H1 (cell line): ENCODE data around the gene RAD18. TPM values are rescaled to one million over a fixed set of nuclear protein-coding genes. Genes with fewer than 3 reads are reported as not detected.

Experiments used
- CTCF ChIA-PET: fragments of 300-600 bp; sonication (Branson Sonifier 250); formaldehyde crosslinking; loops from one replicate; lab custom pipeline; 2021; ENCODE audit not compliant: partially characterized antibody; lab: Charles Lee
- POLR2A ChIA-PET: fragments of 300-600 bp; sonication (Branson Sonifier 250); formaldehyde crosslinking; loops from one replicate; lab custom pipeline; 2021; ENCODE audit warnings: inconsistent platforms; ENCODE audit not compliant: partially characterized antibody; lab: Charles Lee
- DNase-seq, 2 experiments: peaks; one replicate each; pipeline versions ENCODE4 v3.0.0 to v3.0.0-alpha.2; 2010 to 2022; ENCODE audit warnings: low spot score in 2 of 2, low read depth in 1 of 2, mixed read lengths in 1 of 2
- FAIRE-seq: peaks from 2 replicates; lab custom pipeline; 2011; peaks lifted over from hg19 to GRCh38; lab: Jason Lieb, UNC
- H2AFZ ChIP-seq: 2 replicates; pipeline ENCODE4 v1.8.1; 2012; ENCODE audit warnings: low read length, inconsistent platforms
- H2AK5ac ChIP-seq: 2 replicates; pipeline ENCODE4 v1.6.1; 2013; ENCODE audit warnings: low read depth, low read length
- H2BK120ac ChIP-seq: replicated peaks from 2 replicates; pipeline ENCODE3; 2013; ENCODE audit warnings: low read depth, low read length, inconsistent platforms
- H2BK12ac ChIP-seq: 2 replicates; pipeline ENCODE4 v1.6.1; 2013; ENCODE audit warnings: low read depth, low read length
- H2BK15ac ChIP-seq: 2 replicates; pipeline ENCODE4 v1.6.1; 2013; ENCODE audit warnings: low read length
- H2BK20ac ChIP-seq: 2 replicates; pipeline ENCODE4 v1.6.1; 2013; ENCODE audit warnings: low read length
- H2BK5ac ChIP-seq: 2 replicates; pipeline ENCODE4 v1.6.1; 2013; ENCODE audit warnings: low read depth, low read length
- H3K14ac ChIP-seq: 2 replicates; pipeline ENCODE4 v1.6.1; 2013; ENCODE audit warnings: inconsistent platforms; ENCODE audit not compliant: insufficient read length
- H3K18ac ChIP-seq: 2 replicates; pipeline ENCODE4 v1.6.1; 2013; ENCODE audit warnings: low read length; ENCODE audit errors: extremely low read depth
- H3K23ac ChIP-seq: 2 replicates; pipeline ENCODE4 v1.6.1; 2013; ENCODE audit warnings: inconsistent platforms; ENCODE audit not compliant: insufficient read length
- H3K23me2 ChIP-seq: 2 replicates; pipeline ENCODE4 v1.6.1; 2013; ENCODE audit warnings: low read depth, low read length
- H3K27ac ChIP-seq: 2 replicates; pipeline ENCODE4 v1.6.1; 2011; ENCODE audit warnings: low read depth, low read length, inconsistent platforms
- H3K27me3 ChIP-seq, 4 experiments: replicated peaks in 1 of 4; 1 replicate in 1 of 4; 2 replicates in 3 of 4; pipeline versions ENCODE4 v1.6.1 to v1.8.1; 2011 to 2013; ENCODE audit warnings: low read length in 3 of 4, mild to moderate bottlenecking in 3 of 4, inconsistent platforms in 2 of 4, mixed read lengths in 2 of 4, moderate library complexity in 1 of 4; ENCODE audit not compliant: control insufficient read depth in 3 of 4, insufficient read depth in 3 of 4; ENCODE audit errors: extremely low read depth in 1 of 4
- H3K36me3 ChIP-seq, 4 experiments: 2 replicates each; pipeline versions ENCODE4 v1.6.1 to v1.8.1; 2011 to 2013; ENCODE audit warnings: mild to moderate bottlenecking in 4 of 4, low read length in 3 of 4, moderate library complexity in 2 of 4, control low read depth in 1 of 4, inconsistent platforms in 1 of 4; ENCODE audit not compliant: insufficient read depth in 4 of 4, control insufficient read depth in 2 of 4
- H3K4ac ChIP-seq: replicated peaks from 2 replicates; pipeline ENCODE3; 2013; ENCODE audit warnings: low read length, low read depth, mixed read lengths, inconsistent platforms; ENCODE audit not compliant: insufficient read length
- H3K4me1 ChIP-seq, 4 experiments: replicated peaks in 1 of 4; 1 replicate in 1 of 4; 2 replicates in 3 of 4; pipeline versions ENCODE4 v1.6.1 to v1.8.1; 2011 to 2013; ENCODE audit warnings: low read length in 3 of 4, inconsistent platforms in 2 of 4, mixed read lengths in 1 of 4; ENCODE audit not compliant: insufficient read depth in 4 of 4, control insufficient read depth in 3 of 4
- H3K4me2 ChIP-seq, 2 experiments: 2 replicates each; pipeline versions ENCODE4 v1.6.1 to v1.8.1; 2011 to 2013; ENCODE audit warnings: low read depth in 2 of 2, low read length in 2 of 2, control low read depth in 1 of 2, inconsistent platforms in 1 of 2, mild to moderate bottlenecking in 1 of 2; ENCODE audit not compliant: insufficient read depth in 1 of 2
- H3K4me3 ChIP-seq, 4 experiments: fragments of 200-600, 300-600 bp in 1 of 4; sonication (generic), shearing (Covaris generic), sonication (Bioruptor Twin) in 1 of 4; 2 replicates each; pipeline versions ENCODE4 v1.5.1 to v1.8.1; 2011 to 2016; ENCODE audit warnings: low read length in 4 of 4, low read depth in 3 of 4, control low read depth in 2 of 4, inconsistent platforms in 2 of 4, mild to moderate bottlenecking in 2 of 4, mixed read lengths in 1 of 4, moderate library complexity in 1 of 4; ENCODE audit not compliant: insufficient read depth in 2 of 4; ENCODE audit errors: extremely low read depth in 1 of 4
- H3K56ac ChIP-seq: replicated peaks from 2 replicates; pipeline ENCODE3; 2013; ENCODE audit warnings: low read depth, mild to moderate bottlenecking, mixed read lengths, low read length, inconsistent platforms; ENCODE audit not compliant: insufficient read length
- H3K79me1 ChIP-seq: 2 replicates; pipeline ENCODE4 v1.6.1; 2013; ENCODE audit warnings: low read depth, low read length, control low read depth
- H3K79me2 ChIP-seq, 2 experiments: 2 replicates each; pipeline versions ENCODE4 v1.6.1 to v1.8.1; 2012 to 2013; ENCODE audit warnings: low read length in 2 of 2, mild to moderate bottlenecking in 2 of 2, inconsistent platforms in 1 of 2; ENCODE audit not compliant: insufficient read depth in 2 of 2, control insufficient read depth in 1 of 2
- H3K9ac ChIP-seq, 4 experiments: replicated peaks in 1 of 4; 1 replicate in 1 of 4; 2 replicates in 3 of 4; pipeline versions ENCODE4 v1.6.1 to v1.8.1; 2011 to 2013; ENCODE audit warnings: low read depth in 3 of 4, low read length in 3 of 4, control low read depth in 2 of 4, mild to moderate bottlenecking in 2 of 4, moderate library complexity in 2 of 4, inconsistent platforms in 1 of 4; ENCODE audit errors: extremely low read depth in 1 of 4
- H3K9me3 ChIP-seq, 2 experiments: 2 replicates each; pipeline versions ENCODE4 v1.6.1 to v1.8.1; 2012 to 2013; ENCODE audit warnings: mild to moderate bottlenecking in 2 of 2, moderate library complexity in 2 of 2, control low read depth in 1 of 2, inconsistent platforms in 1 of 2, low read depth in 1 of 2, low read length in 1 of 2, mixed read lengths in 1 of 2; ENCODE audit not compliant: insufficient read depth in 2 of 2
- H4K20me1 ChIP-seq, 2 experiments: replicated peaks in 1 of 2; 2 replicates each; pipeline versions ENCODE3 to v1.8.1; 2011 to 2013; ENCODE audit warnings: inconsistent platforms in 2 of 2, low read length in 2 of 2, mild to moderate bottlenecking in 1 of 2; ENCODE audit not compliant: insufficient read depth in 2 of 2, control insufficient read depth in 1 of 2
- H4K5ac ChIP-seq: 2 replicates; pipeline ENCODE4 v1.6.1; 2013; ENCODE audit warnings: low read length, low read depth, mixed read lengths, inconsistent platforms; ENCODE audit not compliant: insufficient read length
- H4K8ac ChIP-seq: 2 replicates; pipeline ENCODE4 v1.8.0; 2013; ENCODE audit warnings: mild to moderate bottlenecking, moderate library complexity, low read length, inconsistent platforms; ENCODE audit not compliant: insufficient read depth; ENCODE audit errors: extremely low read depth
- H4K91ac ChIP-seq: replicated peaks from 2 replicates; pipeline ENCODE3; 2013; ENCODE audit warnings: low read length, mixed read lengths, inconsistent platforms; ENCODE audit not compliant: insufficient read length
- ASH2L ChIP-seq: fragments of 200-600, 300-600 bp; sonication (generic); IDR thresholded peaks from one replicate; pipeline ENCODE4 v1.7.1; 2017; ENCODE audit warnings: low read length
- EP300 ChIP-seq, 2 experiments: IDR thresholded peaks; 1 replicate in 1 of 2; 2 replicates in 1 of 2; pipeline ENCODE4 v1.6.1; 2011 to 2012; ENCODE audit warnings: low read depth in 2 of 2, low read length in 2 of 2, mild to moderate bottlenecking in 2 of 2, borderline replicate concordance in 1 of 2, inconsistent platforms in 1 of 2, moderate library complexity in 1 of 2
- FOSL1 ChIP-seq: IDR thresholded peaks from 2 replicates; pipeline ENCODE4 v1.6.1; 2011; ENCODE audit warnings: mild to moderate bottlenecking, low read depth, low read length, moderate library complexity; ENCODE audit not compliant: insufficient read depth
- HDAC2 ChIP-seq, 2 experiments: fragments of 300-600 bp in 1 of 2; sonication (generic) in 1 of 2; IDR thresholded peaks; 2 replicates each; pipeline ENCODE4 v1.6.1; 2011 to 2012; ENCODE audit warnings: low read depth in 2 of 2, low read length in 2 of 2, mild to moderate bottlenecking in 2 of 2, moderate library complexity in 2 of 2, borderline replicate concordance in 1 of 2, inconsistent platforms in 1 of 2
- KDM5A ChIP-seq: fragments of 200-600 bp; IDR thresholded peaks from 2 replicates; pipeline ENCODE4 v1.7.1; 2012; ENCODE audit warnings: mild to moderate bottlenecking, low read length, inconsistent platforms, mixed read lengths
- TBP ChIP-seq: IDR thresholded peaks from 2 replicates; pipeline ENCODE4 v1.6.1; 2011; ENCODE audit warnings: low read depth, low read length, improper control_type of control experiment
- WGBS, 2 experiments: shearing (Covaris generic) in 1 of 2; methylation state at CpG; one replicate each; pipeline versions ENCODE4 v1.1.6 to v1.1.7; 2013 to 2015; ENCODE audit warnings: low lambda C conversion rate in 2 of 2, mixed read lengths in 2 of 2, inconsistent platforms in 1 of 2, low coverage in 1 of 2, missing lambda C conversion rate in 1 of 2; ENCODE audit not compliant: insufficient replicate concordance in 2 of 2, insufficient coverage in 1 of 2, insufficient read length in 1 of 2; ENCODE audit errors: extremely low coverage in 1 of 2, missing lambda C conversion rate in 1 of 2; 5-methylcytosine and 5-hydroxymethylcytosine counted together
- polyA plus RNA-seq, 7 experiments: library from polyadenylated mRNA; depleted of rRNA in 3 of 7; stranded (reverse) in 5 of 7; unstranded in 2 of 7; fragments of >200 nt in 5 of 7; fragments of 200-250 nt in 2 of 7; gene quantifications; 1 replicate in 5 of 7; 2 replicates in 1 of 7; 4 replicates in 1 of 7; pipeline versions ENCODE4 v1.2.1 to v1.2.3, GENCODE V29; 2011 to 2013; ENCODE audit warnings: missing spikeins in 2 of 7, mixed read lengths in 2 of 7
- total RNA-seq: library from RNA; stranded (reverse); fragmentation: NEBNext Ultra II Directional; extraction: Animal tissue kit (Norgen Biotek cat#: 25700); gene quantifications from 2 replicates; pipeline ENCODE4 v1.2.1, GENCODE V29; 2021
- TF ChIP-seq, protein P1 (sequence below): IDR thresholded peaks from 2 replicates; pipeline ENCODE4 v1.6.1; 2012; ENCODE audit warnings: inconsistent platforms

The RAD18 gene
- total and polyA plus RNA-seq, 2 of the 8 experiments (the other 6 are each of a cell fraction or from before 2014, with no cell fraction given), result 13.0 to 23.2 TPM

DNA sequence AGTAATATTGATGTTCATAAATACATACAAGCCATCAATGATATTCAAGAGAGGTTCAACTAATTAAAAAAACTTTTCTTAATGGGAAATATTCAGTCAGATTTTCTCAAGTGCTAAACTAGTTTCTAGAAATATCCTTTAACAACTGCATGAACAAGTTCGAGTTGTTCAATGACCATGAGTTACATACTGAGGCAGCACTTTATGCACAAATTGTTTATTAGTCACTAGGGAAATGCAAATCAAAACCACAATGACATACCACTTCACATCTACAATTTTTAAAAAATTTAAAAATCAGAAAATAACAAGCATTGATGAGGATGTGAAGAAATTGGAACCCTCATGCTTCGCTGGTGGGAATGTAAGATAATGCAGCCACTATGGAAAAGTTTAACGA is 62.4 kb downstream of the RAD18 start:
- CTCF ChIA-PET, result no interaction called here
- WGBS, 2 experiments, result 91% methylated on average over 3 of the region's 3 CpGs; no CpG with 5 or more reads in 1 of the 2 experiments
- TF ChIP-seq FOSL1 (no peak), ASH2L (no peak), HDAC2 (IDR thresholded peaks at IDR 0.05; ENCODE audit: borderline replicate concordance in 1 of 2, low read depth in 2 of 2, low read length in 2 of 2) (no peak), TBP (no peak), EP300 (IDR thresholded peaks at IDR 0.05; ENCODE audit: borderline replicate concordance in 1 of 2, low read depth in 2 of 2, low read length in 2 of 2) (no peak), KDM5A (no peak)
- TF ChIP-seq, protein P1, sequence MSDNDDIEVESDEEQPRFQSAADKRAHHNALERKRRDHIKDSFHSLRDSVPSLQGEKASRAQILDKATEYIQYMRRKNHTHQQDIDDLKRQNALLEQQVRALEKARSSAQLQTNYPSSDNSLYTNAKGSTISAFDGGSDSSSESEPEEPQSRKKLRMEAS, result no peak

More for the DNA sequence above, 62.4 kb downstream of the RAD18 start:
- H2BK20ac ChIP-seq, result no peak overlapping the region
- FAIRE-seq (no peak), DNase-seq (no peak)
- no peak overlapping the region for H2AK5ac ChIP-seq
- no peak overlapping the region for H4K5ac ChIP-seq
- H3K56ac ChIP-seq, result no peak overlapping the region
- no peak overlapping the region for H2AFZ ChIP-seq
- no peak overlapping the region for H2BK15ac ChIP-seq
- H3K4me2 ChIP-seq, result no peak overlapping the region
- peaks cover 0 to 3% (median 1%) of the 10 kb centered on the region in 4 experiments; a peak in 4 of 8 replicates for H3K36me3 ChIP-seq
- POLR2A ChIA-PET, result no interaction called here
- no peak overlapping the region for H2BK5ac ChIP-seq
- no peak overlapping the region for H4K91ac ChIP-seq
- no peaks in the 10 kb centered on the region for H3K4me1 ChIP-seq
- no peak overlapping the region for H3K23ac ChIP-seq
- H3K9me3 ChIP-seq, result no peaks in the 10 kb centered on the region
- no peak overlapping the region for H2BK12ac ChIP-seq
- H4K8ac ChIP-seq, result no peak overlapping the region
- H4K20me1 ChIP-seq, result no peaks in the 10 kb centered on the region
- H3K23me2 ChIP-seq, result no peaks in the 10 kb centered on the region
- no peak overlapping the region for H3K14ac ChIP-seq
- no peak overlapping the region for H3K9ac ChIP-seq
- H3K4ac ChIP-seq, result no peak overlapping the region
- no peaks in the 10 kb centered on the region for H3K79me1 ChIP-seq
- no peak overlapping the region for H3K18ac ChIP-seq
- H2BK120ac ChIP-seq, result no peak overlapping the region
- no peak overlapping the region for H3K27ac ChIP-seq
- no peak overlapping the region for H3K4me3 ChIP-seq
- no peaks in the 10 kb centered on the region for H3K79me2 ChIP-seq
- H3K27me3 ChIP-seq, result no peaks in the 10 kb centered on the region
